SK-N-SH (cell line): Measurements from ENCODE around the gene METTL9. TPM values are rescaled to one million over a fixed set of nuclear protein-coding genes. Genes with fewer than 3 reads are reported as not detected.

Experiments
- CTCF ChIA-PET: fragments of 300-600, 350-600 bp; formaldehyde crosslinking; extraction: SDS; loops from one replicate; lab custom pipeline; 2021; lab: Yijun Ruan, JAX
- POLR2A ChIA-PET: fragments of 350-600 bp; sonication (Branson Sonifier 250); formaldehyde crosslinking; extraction: SDS; loops from one replicate; lab custom pipeline; 2020; ENCODE audit warnings: antibody characterized with exemption, inconsistent platforms; lab: Yijun Ruan, JAX
- DNase-seq: peaks from one replicate; pipeline ENCODE4 v3.0.0; 2012
- H2AFZ ChIP-seq: fragments of 200-600 bp; sonication (generic); 2 replicates; pipeline ENCODE4 v1.8.1; 2016; ENCODE audit warnings: antibody characterized with exemption, mild to moderate bottlenecking, low read depth
- H3F3A ChIP-seq: fragments of 200-600 bp; sonication (generic); replicated peaks from 2 replicates; pipeline ENCODE3; 2016; ENCODE audit warnings: antibody characterized with exemption, mild to moderate bottlenecking; ENCODE audit not compliant: insufficient read depth
- H3K27ac ChIP-seq, 2 experiments: fragments of 200-500 bp in 1 of 2; fragments of 200-600 bp in 1 of 2; sonication (Bioruptor generic) in 1 of 2; sonication (generic), shearing (Covaris generic) in 1 of 2; 2 replicates each; pipeline versions ENCODE4 v1.5.1 to v1.6.1; 2014 to 2016; ENCODE audit warnings: low read depth in 2 of 2, inconsistent platforms in 1 of 2, low read length in 1 of 2, mild to moderate bottlenecking in 1 of 2, mixed read lengths in 1 of 2
- H3K27me3 ChIP-seq: fragments of 200-600 bp; sonication (generic), shearing (Covaris generic); 2 replicates; pipeline ENCODE4 v1.6.1; 2016; ENCODE audit warnings: mixed run types; ENCODE audit not compliant: insufficient read depth
- H3K36me3 ChIP-seq, 2 experiments: fragments of 200-500 bp in 1 of 2; fragments of 200-600 bp in 1 of 2; sonication (Bioruptor generic) in 1 of 2; sonication (generic) in 1 of 2; replicated peaks in 1 of 2; 2 replicates each; pipeline versions ENCODE3 to v1.5.1; 2014 to 2016; ENCODE audit warnings: low read length in 1 of 2, mild to moderate bottlenecking in 1 of 2; ENCODE audit not compliant: insufficient read depth in 2 of 2, control insufficient read depth in 1 of 2
- H3K4me1 ChIP-seq, 2 experiments: fragments of 200-500 bp in 1 of 2; fragments of 200-600 bp in 1 of 2; sonication (Bioruptor generic) in 1 of 2; sonication (generic), shearing (Covaris generic) in 1 of 2; 2 replicates each; pipeline versions ENCODE4 v1.5.1 to v1.6.1; 2014 to 2016; ENCODE audit warnings: low read depth in 1 of 2, low read length in 1 of 2, mixed run types in 1 of 2; ENCODE audit not compliant: insufficient read depth in 2 of 2, control insufficient read depth in 1 of 2
- H3K4me2 ChIP-seq: fragments of 200-600 bp; sonication (generic), shearing (Covaris generic); 2 replicates; pipeline ENCODE4 v1.6.1; 2017; ENCODE audit warnings: mixed run types
- H3K4me3 ChIP-seq, 2 experiments: fragments of 200-500 bp in 1 of 2; fragments of 200-600 bp in 1 of 2; sonication (Bioruptor generic) in 1 of 2; sonication (generic), shearing (Covaris generic) in 1 of 2; 2 replicates each; pipeline versions ENCODE4 v1.5.1 to v1.8.1; 2014 to 2016; ENCODE audit warnings: low read depth in 2 of 2, inconsistent platforms in 1 of 2, low read length in 1 of 2, mild to moderate bottlenecking in 1 of 2, mixed read lengths in 1 of 2, moderate library complexity in 1 of 2
- H3K79me2 ChIP-seq: fragments of 200-600 bp; sonication (generic); 2 replicates; pipeline ENCODE4 v1.8.1; 2017; ENCODE audit warnings: mild to moderate bottlenecking; ENCODE audit not compliant: insufficient read depth
- H3K9ac ChIP-seq: fragments of 200-600 bp; sonication (generic); 2 replicates; pipeline ENCODE4 v1.6.1; 2017; ENCODE audit warnings: mixed run types
- H3K9me2 ChIP-seq: fragments of 200-600 bp; sonication (generic); 2 replicates; pipeline ENCODE4 v1.6.1; 2017; ENCODE audit warnings: mixed run types
- H3K9me3 ChIP-seq: fragments of 200-600 bp; sonication (generic); 2 replicates; pipeline ENCODE4 v1.6.1; 2017; ENCODE audit warnings: mixed run types, mild to moderate bottlenecking, moderate library complexity
- H4K20me1 ChIP-seq: fragments of 200-600 bp; sonication (generic); 2 replicates; pipeline ENCODE4 v1.6.1; 2017; ENCODE audit warnings: mild to moderate bottlenecking, mixed run types; ENCODE audit not compliant: insufficient read depth
- CHD2 ChIP-seq: fragments of 150-350 bp; IDR thresholded peaks from 2 replicates; pipeline ENCODE4 v1.6.1; 2018; ENCODE audit warnings: low read length; ENCODE audit not compliant: partially characterized antibody
- CTCF ChIP-seq: fragments of 200-600 bp; sonication (generic); IDR thresholded peaks from 2 replicates; pipeline ENCODE4 v1.6.1; 2017; ENCODE audit warnings: antibody characterized with exemption, mild to moderate bottlenecking, moderate library complexity
- EP300 ChIP-seq, 2 experiments: IDR thresholded peaks; 2 replicates each; pipeline versions ENCODE4 v1.4.0 to v1.6.1; 2012; ENCODE audit warnings: borderline replicate concordance in 1 of 2, low read depth in 1 of 2, low read length in 1 of 2
- FOSL2 ChIP-seq: IDR thresholded peaks from 2 replicates; pipeline ENCODE4 v1.4.0; 2012; ENCODE audit warnings: low read depth, mild to moderate bottlenecking, moderate library complexity, borderline replicate concordance
- FOXJ3 ChIP-seq: sonication (generic); formaldehyde crosslinking; IDR thresholded peaks from 2 replicates; pipeline ENCODE4 v1.5.1; 2020; ENCODE audit warnings: mild to moderate bottlenecking, missing genetic modification reagents
- GABPA ChIP-seq: IDR thresholded peaks from 2 replicates; pipeline ENCODE4 v1.4.0; 2012; ENCODE audit warnings: low read depth, mild to moderate bottlenecking
- GATA2 ChIP-seq: sonication (generic); formaldehyde crosslinking; IDR thresholded peaks from 2 replicates; pipeline ENCODE4 v1.5.0; 2020; ENCODE audit warnings: mild to moderate bottlenecking, missing genetic modification reagents
- JUND ChIP-seq: IDR thresholded peaks from 2 replicates; pipeline ENCODE4 v1.4.0; 2012
- MXI1 ChIP-seq: IDR thresholded peaks from 2 replicates; pipeline ENCODE4 v1.6.1; 2012; ENCODE audit warnings: mild to moderate bottlenecking, low read depth, low read length, improper control_type of control experiment
- NFIC ChIP-seq: IDR thresholded peaks from 2 replicates; pipeline ENCODE4 v1.4.0; 2012; ENCODE audit warnings: borderline replicate concordance
- NRF1 ChIP-seq: IDR thresholded peaks from 2 replicates; pipeline ENCODE4 v1.6.1; 2012; ENCODE audit warnings: low read depth, mild to moderate bottlenecking, low read length
- RCOR1 ChIP-seq: fragments of 150-350 bp; IDR thresholded peaks from 2 replicates; pipeline ENCODE4 v1.6.1; 2017; ENCODE audit warnings: antibody characterized with exemption, low read length
- REST ChIP-seq: IDR thresholded peaks from 2 replicates; pipeline ENCODE4 v1.6.1; 2012; ENCODE audit warnings: mild to moderate bottlenecking, low read depth, low read length, moderate library complexity
- RFX5 ChIP-seq: IDR thresholded peaks from 2 replicates; pipeline ENCODE4 v1.6.1; 2012; ENCODE audit warnings: mild to moderate bottlenecking, improper control_type of control experiment, low read length
- RXRA ChIP-seq: IDR thresholded peaks from 2 replicates; pipeline ENCODE4 v1.4.0; 2012; ENCODE audit warnings: low read depth, mild to moderate bottlenecking, borderline replicate concordance
- SIN3A ChIP-seq: IDR thresholded peaks from 2 replicates; pipeline ENCODE4 v1.6.1; 2012; ENCODE audit warnings: low read depth, mild to moderate bottlenecking, low read length, moderate library complexity, borderline replicate concordance
- SMC3 ChIP-seq: IDR thresholded peaks from 2 replicates; pipeline ENCODE4 v1.6.1; 2012; ENCODE audit warnings: low read depth, low read length, improper control_type of control experiment
- YY1 ChIP-seq: IDR thresholded peaks from 2 replicates; pipeline ENCODE4 v1.4.0; 2012; ENCODE audit warnings: low read depth, mild to moderate bottlenecking
- WGBS: methylation state at CpG from one replicate; pipeline ENCODE4 v1.1.6; 2017; ENCODE audit warnings: low lambda C conversion rate; 5-methylcytosine and 5-hydroxymethylcytosine counted together
- polyA plus RNA-seq, 3 experiments: library from polyadenylated mRNA; depleted of rRNA; stranded (reverse); fragments of >200 nt; gene quantifications; 2 replicates each; pipeline ENCODE4 v1.2.3, GENCODE V29; 2012
- TF ChIP-seq, protein P1 (sequence below): IDR thresholded peaks from 2 replicates; pipeline ENCODE4 v1.4.0; 2012; ENCODE audit warnings: low read depth, borderline replicate concordance

Gene METTL9
- polyA plus RNA-seq, 1 of the 3 experiments (the other 2 are of a cell fraction) = 70.7 TPM

- H3K4me1 ChIP-seq = no peaks in the 10 kb centered on the region
These were observed 83.8 kb downstream of the METTL9 start for GRCh38 chr16:21683184-21683583.

More at GRCh38 chr16:21683184-21683583, 83.8 kb downstream of the METTL9 start:
- TF ChIP-seq FOSL2 (no peak), NFIC (no peak), FOXJ3 (CRISPR knock-in tag) (no peak), RCOR1 (no peak), MXI1 (no peak), YY1 (no peak), CTCF (no peak), SIN3A (no peak), REST (no peak), NRF1 (no peak), RXRA (no peak), GATA2 (CRISPR knock-in tag) (no peak), GABPA (no peak), RFX5 (no peak), SMC3 (no peak), EP300 (IDR thresholded peaks at IDR 0.05; ENCODE audit: borderline replicate concordance in 1 of 2, low read depth in 1 of 2, low read length in 1 of 2) (no peak), JUND (no peak), CHD2 (no peak)
- TF ChIP-seq, protein P1, sequence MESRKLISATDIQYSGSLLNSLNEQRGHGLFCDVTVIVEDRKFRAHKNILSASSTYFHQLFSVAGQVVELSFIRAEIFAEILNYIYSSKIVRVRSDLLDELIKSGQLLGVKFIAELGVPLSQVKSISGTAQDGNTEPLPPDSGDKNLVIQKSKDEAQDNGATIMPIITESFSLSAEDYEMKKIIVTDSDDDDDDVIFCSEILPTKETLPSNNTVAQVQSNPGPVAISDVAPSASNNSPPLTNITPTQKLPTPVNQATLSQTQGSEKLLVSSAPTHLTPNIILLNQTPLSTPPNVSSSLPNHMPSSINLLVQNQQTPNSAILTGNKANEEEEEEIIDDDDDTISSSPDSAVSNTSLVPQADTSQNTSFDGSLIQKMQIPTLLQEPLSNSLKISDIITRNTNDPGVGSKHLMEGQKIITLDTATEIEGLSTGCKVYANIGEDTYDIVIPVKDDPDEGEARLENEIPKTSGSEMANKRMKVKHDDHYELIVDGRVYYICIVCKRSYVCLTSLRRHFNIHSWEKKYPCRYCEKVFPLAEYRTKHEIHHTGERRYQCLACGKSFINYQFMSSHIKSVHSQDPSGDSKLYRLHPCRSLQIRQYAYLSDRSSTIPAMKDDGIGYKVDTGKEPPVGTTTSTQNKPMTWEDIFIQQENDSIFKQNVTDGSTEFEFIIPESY = no peak
- TF ChIP-seq, all 33 proteins: peak for 0
- Histone ChIP-seq H2AFZ (no peak overlapping the region), H3K36me3 (no peaks in the 10 kb centered on the region), H3K9me2 (no peaks in the 10 kb centered on the region), H3K9ac (no peak overlapping the region), H4K20me1 (no peaks in the 10 kb centered on the region), H3K9me3 (no peaks in the 10 kb centered on the region), H3K4me3 (no peak overlapping the region), H3K27ac (no peak overlapping the region), H3K27me3 (peaks cover 4% of the 10 kb centered on the region; the same call in 1 of the 2 replicates), H3K4me2 (no peak overlapping the region), H3F3A (no peaks in the 10 kb centered on the region), H3K79me2 (no peaks in the 10 kb centered on the region)
- CTCF ChIA-PET = interaction anchor here (1.0 to 6.8 kb wide), 5 partner anchors 10 to 26 kb away, joined by 3 to 47 read pairs (median 8); no protein-coding TSS in a partner anchor
- DNase-seq = no peak
- POLR2A ChIA-PET = no interaction called here
- WGBS = 52% methylated on average over 3 of the region's 3 CpGs
